ENCODE measurements around the gene CAMSAP2.

- no peak for TF ChIP-seq CTCF (IDR thresholded peaks at IDR 0.05)
- no peak for TF ChIP-seq POLR2A (IDR thresholded peaks at IDR 0.05)
Observed at GRCh38 chr1:200776949-200777348, 38.3 kb downstream of the CAMSAP2 start.
